COLO668 (cell line): ENCODE results near the gene SERINC5.
A peak's percentile ranks its signal among the peaks of the same experiment; 100 is the strongest.
"Not testable (repeated sequence)": the region's sequence is repeated elsewhere in the genome, so short reads cannot be mapped to it uniquely, and the experiment has no call there.

Experiments
- DNase-seq: peaks from one replicate; lab custom pipeline; 2025; ENCODE audit not compliant: unreplicated experiment; lab: John Stamatoyannopoulos, UW

SERINC5 gene

GRCh38 chr5:80106916-80107315 lies 148.9 kb downstream of the SERINC5 start:
- no peak for DNase-seq

GRCh38 chr5:80105698-80106439 lies 150.0 kb downstream of the SERINC5 start:
- no peak for DNase-seq

- no peak for DNase-seq
Observed at GRCh38 chr5:80103371-80103770, 152.5 kb downstream of the SERINC5 start.

GRCh38 chr5:80101993-80102392 lies 153.9 kb downstream of the SERINC5 start:
- no peak for DNase-seq

GRCh38 chr5:80097451-80097850 lies 158.4 kb downstream of the SERINC5 start:
- no peak for DNase-seq

GRCh38 chr5:80094236-80094738 lies 161.6 kb downstream of the SERINC5 start:
- no peak for DNase-seq

GRCh38 chr5:80093796-80094195 lies 162.1 kb downstream of the SERINC5 start:
- DNase-seq: no peak

GRCh38 chr5:80092486-80093107 lies 163.3 kb downstream of the SERINC5 start:
- DNase-seq: no peak

GRCh38 chr5:80091792-80092192 lies 164.1 kb downstream of the SERINC5 start:
- DNase-seq: not testable (repeated sequence)

GRCh38 chr5:80090884-80091166 lies 165.0 kb downstream of the SERINC5 start:
- no peak for DNase-seq

- no peak for DNase-seq
Observed at GRCh38 chr5:80083101-80083890, 172.6 kb downstream of the SERINC5 start.

GRCh38 chr5:80082731-80083100 lies 173.1 kb downstream of the SERINC5 start:
- peak; percentile 41 for DNase-seq

GRCh38 chr5:80082281-80082680 lies 173.6 kb downstream of the SERINC5 start:
- no peak for DNase-seq

GRCh38 chr5:80078921-80079320 lies 176.9 kb downstream of the SERINC5 start:
- no peak for DNase-seq

- DNase-seq: no peak
Observed at GRCh38 chr5:80077051-80077714, 178.7 kb downstream of the SERINC5 start.

GRCh38 chr5:80076131-80077050 lies 179.5 kb downstream of the SERINC5 start:
- DNase-seq: no peak

GRCh38 chr5:80072103-80073073 lies 183.5 kb downstream of the SERINC5 start:
- DNase-seq: no peak

GRCh38 chr5:80071510-80072021 lies 184.3 kb downstream of the SERINC5 start:
- DNase-seq: no peak
